HepG2 (cell line): ENCODE results near the gene ZNF396. TPM values are rescaled to one million over a fixed set of nuclear protein-coding genes. Genes with fewer than 3 reads are reported as not detected.
A peak's percentile ranks its signal among the peaks of the same experiment; 100 is the strongest.

Experiments used
- ARNT2 ChIP-seq: sonication (generic); formaldehyde crosslinking; IDR thresholded peaks from 2 replicates; pipeline ENCODE4 v1.8.0; 2022; ENCODE audit warnings: mild to moderate bottlenecking, low read depth, missing genetic modification reagents, moderate library complexity
- KMT2B ChIP-seq: IDR thresholded peaks from 2 replicates; pipeline ENCODE4 v1.6.1; 2016; ENCODE audit warnings: missing genetic modification reagents, missing compliant biosample characterization
- POLR2AphosphoS5 ChIP-seq: IDR thresholded peaks from 2 replicates; pipeline ENCODE4 v1.6.1; 2012; ENCODE audit warnings: low read depth, low read length
- RBM22 ChIP-seq: fragments of 200-400 bp; formaldehyde crosslinking; optimal IDR thresholded peaks from 2 replicates; pipeline ENCODE3; 2017; ENCODE audit warnings: mild to moderate bottlenecking, low read length, moderate library complexity
- RXRA ChIP-seq: sonication (generic); formaldehyde crosslinking; IDR thresholded peaks from 2 replicates; pipeline ENCODE4 v1.5.1; 2020; ENCODE audit warnings: missing genetic modification reagents
- RXRB ChIP-seq: IDR thresholded peaks from 2 replicates; pipeline ENCODE4 v1.6.1; 2016; ENCODE audit warnings: borderline replicate concordance, missing genetic modification reagents, missing compliant biosample characterization
- SIX4 ChIP-seq: sonication (generic); formaldehyde crosslinking; IDR thresholded peaks from 2 replicates; pipeline ENCODE4 v1.4.0; 2020; ENCODE audit warnings: missing genetic modification reagents
- YEATS4 ChIP-seq: sonication (generic); formaldehyde crosslinking; IDR thresholded peaks from 2 replicates; pipeline ENCODE4 v1.4.0; 2020; ENCODE audit warnings: missing genetic modification reagents, borderline replicate concordance
- ZNF615 ChIP-seq: sonication (generic); formaldehyde crosslinking; IDR thresholded peaks from 2 replicates; pipeline ENCODE4 v1.5.0; 2020; ENCODE audit warnings: mild to moderate bottlenecking, missing genetic modification reagents, borderline replicate concordance
- ZNF672 ChIP-seq: sonication (generic); formaldehyde crosslinking; IDR thresholded peaks from 2 replicates; pipeline ENCODE4 v1.8.1; 2022; ENCODE audit warnings: missing genetic modification reagents
- ZNF7 ChIP-seq: IDR thresholded peaks from 2 replicates; pipeline ENCODE4 v1.6.1; 2016; ENCODE audit warnings: missing biosample characterization, missing genetic modification reagents
- ZNF761 ChIP-seq: sonication (generic); formaldehyde crosslinking; conservative IDR thresholded peaks from 2 replicates; pipeline ENCODE4 v1.4.0; 2020; ENCODE audit warnings: mild to moderate bottlenecking, missing genetic modification reagents
- polyA plus RNA-seq, 8 experiments: library from polyadenylated mRNA; depleted of rRNA in 3 of 8; stranded (reverse) in 7 of 8; unstranded in 1 of 8; fragments of >200 nt; fragmentation: Illumina TruSeq in 4 of 8; extraction: Trizol in 4 of 8; gene quantifications; 2 replicates each; pipeline versions ENCODE4 v1.2.1 to v1.2.3, GENCODE V29; 2011 to 2016; ENCODE audit warnings: low read depth in 4 of 8, missing spikeins in 1 of 8, mixed read lengths in 1 of 8; ENCODE audit not compliant: insufficient read depth in 1 of 8
- total RNA-seq, 5 experiments: library from RNA; depleted of rRNA; stranded (reverse); fragments of >200 nt; fragmentation: Illumina TruSeq; extraction: Trizol; gene quantifications; 2 replicates each; pipeline ENCODE4 v1.2.3, GENCODE V29; 2016; ENCODE audit warnings: low read depth in 1 of 5
- TF ChIP-seq, protein P1 (sequence below): sonication (generic); formaldehyde crosslinking; IDR thresholded peaks from 2 replicates; pipeline ENCODE4 v1.4.0; 2020; ENCODE audit warnings: missing genetic modification reagents, borderline replicate concordance
- TF ChIP-seq, protein P2 (sequence below): sonication (generic); formaldehyde crosslinking; conservative IDR thresholded peaks from 2 replicates; pipeline ENCODE4 v1.8.0; 2022; ENCODE audit warnings: mild to moderate bottlenecking, moderate library complexity, missing genetic modification reagents
- TF ChIP-seq, protein P3 (sequence below): sonication (generic); formaldehyde crosslinking; IDR thresholded peaks from 2 replicates; pipeline ENCODE4 v1.8.0; 2022; ENCODE audit warnings: missing genetic modification reagents, mild to moderate bottlenecking, borderline replicate concordance
- TF ChIP-seq, protein P4 (sequence below): sonication (generic); formaldehyde crosslinking; IDR thresholded peaks from 2 replicates; pipeline ENCODE4 v1.8.0; 2022; ENCODE audit warnings: mild to moderate bottlenecking, missing genetic modification reagents, moderate library complexity
- TF ChIP-seq, protein P5 (sequence below): sonication (generic); formaldehyde crosslinking; conservative IDR thresholded peaks from 2 replicates; pipeline ENCODE4 v1.4.0; 2020; ENCODE audit warnings: mild to moderate bottlenecking, missing genetic modification reagents, moderate library complexity

The ZNF396 gene
- total and polyA plus RNA-seq, 2 of the 13 experiments (the other 11 are each of a cell fraction or from before 2014, with no cell fraction given), result 0.25 to 0.75 TPM

DNA sequence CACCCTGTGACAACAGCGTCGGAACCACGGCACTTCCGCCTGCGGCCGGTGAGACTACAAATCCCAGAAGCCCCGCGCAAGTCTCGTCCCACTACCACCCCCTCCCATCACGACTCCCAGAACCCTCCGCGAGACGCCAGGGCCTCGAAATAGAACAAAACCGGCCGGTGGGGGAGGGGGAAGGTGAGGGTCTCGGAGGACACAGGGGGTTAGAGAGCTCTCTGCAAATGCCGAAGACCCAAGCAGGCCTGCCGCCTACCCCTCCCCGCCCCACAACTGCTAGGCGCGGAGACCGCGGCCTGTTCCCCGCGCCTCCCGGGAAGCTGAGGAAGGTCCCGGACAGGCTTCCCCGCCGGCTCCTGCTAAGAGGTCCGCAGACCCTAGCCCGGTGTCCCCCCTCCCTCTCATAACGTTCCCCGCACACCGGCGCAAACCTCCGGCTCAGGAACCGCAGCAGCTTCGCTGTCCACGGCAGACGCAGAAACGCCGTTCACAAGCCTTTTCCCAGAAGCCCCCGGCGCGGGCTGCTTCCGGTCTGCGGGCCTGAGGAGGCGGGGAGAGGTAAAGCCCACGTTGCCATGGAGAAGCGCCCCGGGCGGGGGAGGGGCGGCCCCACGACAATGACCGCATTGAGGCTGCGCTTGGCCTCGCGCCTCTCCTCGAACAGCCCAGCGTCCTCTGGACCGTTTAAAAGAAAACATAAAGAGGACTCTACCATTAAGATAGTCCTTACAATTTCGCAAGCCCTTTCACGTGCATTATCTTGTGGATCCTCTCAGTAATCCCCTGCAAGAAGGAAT is 33.0 kb downstream of the ZNF396 start, which contains the start of gene ZNF24 (continued):
- TF ChIP-seq, protein P1, sequence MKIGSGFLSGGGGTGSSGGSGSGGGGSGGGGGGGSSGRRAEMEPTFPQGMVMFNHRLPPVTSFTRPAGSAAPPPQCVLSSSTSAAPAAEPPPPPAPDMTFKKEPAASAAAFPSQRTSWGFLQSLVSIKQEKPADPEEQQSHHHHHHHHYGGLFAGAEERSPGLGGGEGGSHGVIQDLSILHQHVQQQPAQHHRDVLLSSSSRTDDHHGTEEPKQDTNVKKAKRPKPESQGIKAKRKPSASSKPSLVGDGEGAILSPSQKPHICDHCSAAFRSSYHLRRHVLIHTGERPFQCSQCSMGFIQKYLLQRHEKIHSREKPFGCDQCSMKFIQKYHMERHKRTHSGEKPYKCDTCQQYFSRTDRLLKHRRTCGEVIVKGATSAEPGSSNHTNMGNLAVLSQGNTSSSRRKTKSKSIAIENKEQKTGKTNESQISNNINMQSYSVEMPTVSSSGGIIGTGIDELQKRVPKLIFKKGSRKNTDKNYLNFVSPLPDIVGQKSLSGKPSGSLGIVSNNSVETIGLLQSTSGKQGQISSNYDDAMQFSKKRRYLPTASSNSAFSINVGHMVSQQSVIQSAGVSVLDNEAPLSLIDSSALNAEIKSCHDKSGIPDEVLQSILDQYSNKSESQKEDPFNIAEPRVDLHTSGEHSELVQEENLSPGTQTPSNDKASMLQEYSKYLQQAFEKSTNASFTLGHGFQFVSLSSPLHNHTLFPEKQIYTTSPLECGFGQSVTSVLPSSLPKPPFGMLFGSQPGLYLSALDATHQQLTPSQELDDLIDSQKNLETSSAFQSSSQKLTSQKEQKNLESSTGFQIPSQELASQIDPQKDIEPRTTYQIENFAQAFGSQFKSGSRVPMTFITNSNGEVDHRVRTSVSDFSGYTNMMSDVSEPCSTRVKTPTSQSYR (CRISPR knock-in tag), result peak; percentile 97
- TF ChIP-seq ARNT2 (CRISPR knock-in tag) (peak; percentile 27; the same call in 1 of the 2 replicates), RXRB (CRISPR knock-in tag) (peak; percentile 19), YEATS4 (CRISPR knock-in tag) (peak; percentile 91), ZNF7 (CRISPR knock-in tag) (0 out of 2 replicates have a peak, but pooled peaks have one; percentile 40), RXRA (CRISPR knock-in tag) (peak; percentile 48; the same call in 1 of the 2 replicates), ZNF615 (CRISPR knock-in tag) (0 out of 2 replicates have a peak, but pooled peaks have one; percentile 60), POLR2AphosphoS5 (peak; percentile 81), ZNF672 (CRISPR knock-in tag) (no peak), KMT2B (CRISPR knock-in tag) (peak; percentile 48), RBM22 (peak; percentile 29), ZNF761 (peak; percentile 86; the same call in 1 of the 2 replicates), SIX4 (no peak)
- TF ChIP-seq, protein P2, sequence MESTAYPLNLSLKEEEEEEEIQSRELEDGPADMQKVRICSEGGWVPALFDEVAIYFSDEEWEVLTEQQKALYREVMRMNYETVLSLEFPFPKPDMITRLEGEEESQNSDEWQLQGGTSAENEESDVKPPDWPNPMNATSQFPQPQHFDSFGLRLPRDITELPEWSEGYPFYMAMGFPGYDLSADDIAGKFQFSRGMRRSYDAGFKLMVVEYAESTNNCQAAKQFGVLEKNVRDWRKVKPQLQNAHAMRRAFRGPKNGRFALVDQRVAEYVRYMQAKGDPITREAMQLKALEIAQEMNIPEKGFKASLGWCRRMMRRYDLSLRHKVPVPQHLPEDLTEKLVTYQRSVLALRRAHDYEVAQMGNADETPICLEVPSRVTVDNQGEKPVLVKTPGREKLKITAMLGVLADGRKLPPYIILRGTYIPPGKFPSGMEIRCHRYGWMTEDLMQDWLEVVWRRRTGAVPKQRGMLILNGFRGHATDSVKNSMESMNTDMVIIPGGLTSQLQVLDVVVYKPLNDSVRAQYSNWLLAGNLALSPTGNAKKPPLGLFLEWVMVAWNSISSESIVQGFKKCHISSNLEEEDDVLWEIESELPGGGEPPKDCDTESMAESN (CRISPR knock-in tag), result peak; percentile 63
- TF ChIP-seq, protein P3, sequence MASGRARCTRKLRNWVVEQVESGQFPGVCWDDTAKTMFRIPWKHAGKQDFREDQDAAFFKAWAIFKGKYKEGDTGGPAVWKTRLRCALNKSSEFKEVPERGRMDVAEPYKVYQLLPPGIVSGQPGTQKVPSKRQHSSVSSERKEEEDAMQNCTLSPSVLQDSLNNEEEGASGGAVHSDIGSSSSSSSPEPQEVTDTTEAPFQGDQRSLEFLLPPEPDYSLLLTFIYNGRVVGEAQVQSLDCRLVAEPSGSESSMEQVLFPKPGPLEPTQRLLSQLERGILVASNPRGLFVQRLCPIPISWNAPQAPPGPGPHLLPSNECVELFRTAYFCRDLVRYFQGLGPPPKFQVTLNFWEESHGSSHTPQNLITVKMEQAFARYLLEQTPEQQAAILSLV (CRISPR knock-in tag), result peak; percentile 51; the same call in 1 of the 2 replicates
- TF ChIP-seq, protein P4, sequence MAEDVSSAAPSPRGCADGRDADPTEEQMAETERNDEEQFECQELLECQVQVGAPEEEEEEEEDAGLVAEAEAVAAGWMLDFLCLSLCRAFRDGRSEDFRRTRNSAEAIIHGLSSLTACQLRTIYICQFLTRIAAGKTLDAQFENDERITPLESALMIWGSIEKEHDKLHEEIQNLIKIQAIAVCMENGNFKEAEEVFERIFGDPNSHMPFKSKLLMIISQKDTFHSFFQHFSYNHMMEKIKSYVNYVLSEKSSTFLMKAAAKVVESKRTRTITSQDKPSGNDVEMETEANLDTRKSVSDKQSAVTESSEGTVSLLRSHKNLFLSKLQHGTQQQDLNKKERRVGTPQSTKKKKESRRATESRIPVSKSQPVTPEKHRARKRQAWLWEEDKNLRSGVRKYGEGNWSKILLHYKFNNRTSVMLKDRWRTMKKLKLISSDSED (CRISPR knock-in tag), result no peak
- TF ChIP-seq, protein P5, sequence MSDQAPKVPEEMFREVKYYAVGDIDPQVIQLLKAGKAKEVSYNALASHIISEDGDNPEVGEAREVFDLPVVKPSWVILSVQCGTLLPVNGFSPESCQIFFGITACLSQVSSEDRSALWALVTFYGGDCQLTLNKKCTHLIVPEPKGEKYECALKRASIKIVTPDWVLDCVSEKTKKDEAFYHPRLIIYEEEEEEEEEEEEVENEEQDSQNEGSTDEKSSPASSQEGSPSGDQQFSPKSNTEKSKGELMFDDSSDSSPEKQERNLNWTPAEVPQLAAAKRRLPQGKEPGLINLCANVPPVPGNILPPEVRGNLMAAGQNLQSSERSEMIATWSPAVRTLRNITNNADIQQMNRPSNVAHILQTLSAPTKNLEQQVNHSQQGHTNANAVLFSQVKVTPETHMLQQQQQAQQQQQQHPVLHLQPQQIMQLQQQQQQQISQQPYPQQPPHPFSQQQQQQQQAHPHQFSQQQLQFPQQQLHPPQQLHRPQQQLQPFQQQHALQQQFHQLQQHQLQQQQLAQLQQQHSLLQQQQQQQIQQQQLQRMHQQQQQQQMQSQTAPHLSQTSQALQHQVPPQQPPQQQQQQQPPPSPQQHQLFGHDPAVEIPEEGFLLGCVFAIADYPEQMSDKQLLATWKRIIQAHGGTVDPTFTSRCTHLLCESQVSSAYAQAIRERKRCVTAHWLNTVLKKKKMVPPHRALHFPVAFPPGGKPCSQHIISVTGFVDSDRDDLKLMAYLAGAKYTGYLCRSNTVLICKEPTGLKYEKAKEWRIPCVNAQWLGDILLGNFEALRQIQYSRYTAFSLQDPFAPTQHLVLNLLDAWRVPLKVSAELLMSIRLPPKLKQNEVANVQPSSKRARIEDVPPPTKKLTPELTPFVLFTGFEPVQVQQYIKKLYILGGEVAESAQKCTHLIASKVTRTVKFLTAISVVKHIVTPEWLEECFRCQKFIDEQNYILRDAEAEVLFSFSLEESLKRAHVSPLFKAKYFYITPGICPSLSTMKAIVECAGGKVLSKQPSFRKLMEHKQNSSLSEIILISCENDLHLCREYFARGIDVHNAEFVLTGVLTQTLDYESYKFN (CRISPR knock-in tag), result peak; percentile 42
